ENCODE measurements around the gene HOXB1.

The HOXB1 gene

DNA sequence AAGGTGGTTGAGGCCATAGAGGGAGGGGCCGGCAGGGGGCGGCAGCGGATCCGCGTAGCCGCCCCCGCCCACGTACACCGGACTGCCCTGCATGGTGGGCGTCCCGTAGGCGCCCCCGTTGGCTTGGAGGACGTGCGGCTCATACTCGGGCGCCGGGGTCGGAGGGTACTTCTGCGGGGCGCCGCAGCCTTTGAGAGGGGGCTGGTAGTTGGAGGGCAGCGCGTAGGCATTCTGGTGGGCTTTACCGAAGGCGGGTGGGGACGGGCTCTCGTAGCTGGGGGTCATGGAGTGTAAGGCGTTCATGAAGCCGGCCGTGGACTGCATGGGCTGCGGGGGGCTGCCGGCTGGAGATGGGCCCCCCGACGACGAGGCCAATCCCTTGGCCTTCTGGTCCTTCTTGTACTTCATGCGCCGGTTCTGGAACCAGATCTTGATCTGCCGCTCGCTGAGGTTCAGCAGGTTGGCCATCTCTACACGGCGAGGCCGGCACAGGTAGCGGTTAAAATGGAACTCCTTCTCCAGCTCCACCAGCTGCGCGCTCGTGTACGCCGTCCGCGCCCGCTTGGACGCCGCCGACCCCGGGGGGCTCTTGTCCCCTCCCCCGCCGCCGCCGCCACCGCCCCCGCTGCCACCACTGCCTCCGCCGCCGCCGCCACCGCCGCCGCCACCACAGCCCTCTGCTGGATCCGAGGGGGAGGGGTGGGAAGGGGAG, 19.8 kb upstream of the HOXB1 start:
- H3K4me3 ChIP-seq (ENCODE audit: low read depth, low read length), result peak overlapping the region; percentile 16
- peak; percentile 43 for DNase-seq (ENCODE audit: low read depth, low spot score)
- in situ Hi-C loops (cut with HindIII; ENCODE audit: low sequenced_read_pairs), result no loop called here
- TF ChIP-seq, protein P1, sequence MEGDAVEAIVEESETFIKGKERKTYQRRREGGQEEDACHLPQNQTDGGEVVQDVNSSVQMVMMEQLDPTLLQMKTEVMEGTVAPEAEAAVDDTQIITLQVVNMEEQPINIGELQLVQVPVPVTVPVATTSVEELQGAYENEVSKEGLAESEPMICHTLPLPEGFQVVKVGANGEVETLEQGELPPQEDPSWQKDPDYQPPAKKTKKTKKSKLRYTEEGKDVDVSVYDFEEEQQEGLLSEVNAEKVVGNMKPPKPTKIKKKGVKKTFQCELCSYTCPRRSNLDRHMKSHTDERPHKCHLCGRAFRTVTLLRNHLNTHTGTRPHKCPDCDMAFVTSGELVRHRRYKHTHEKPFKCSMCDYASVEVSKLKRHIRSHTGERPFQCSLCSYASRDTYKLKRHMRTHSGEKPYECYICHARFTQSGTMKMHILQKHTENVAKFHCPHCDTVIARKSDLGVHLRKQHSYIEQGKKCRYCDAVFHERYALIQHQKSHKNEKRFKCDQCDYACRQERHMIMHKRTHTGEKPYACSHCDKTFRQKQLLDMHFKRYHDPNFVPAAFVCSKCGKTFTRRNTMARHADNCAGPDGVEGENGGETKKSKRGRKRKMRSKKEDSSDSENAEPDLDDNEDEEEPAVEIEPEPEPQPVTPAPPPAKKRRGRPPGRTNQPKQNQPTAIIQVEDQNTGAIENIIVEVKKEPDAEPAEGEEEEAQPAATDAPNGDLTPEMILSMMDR (IDR thresholded peaks at IDR 0.05; ENCODE audit: low read depth, low read length), result peak; percentile 52

- DNase-seq (ENCODE audit: low read depth, low spot score), result peak; percentile 59
- TF ChIP-seq, protein P1 (IDR thresholded peaks at IDR 0.05; ENCODE audit: low read depth, low read length), result no peak
- H3K4me3 ChIP-seq (ENCODE audit: low read depth, low read length), result peak overlapping the region; percentile 16
- in situ Hi-C loops (cut with HindIII; ENCODE audit: low sequenced_read_pairs), result no loop called here
Observed at GRCh38 chr17:48549914-48550501, 19.2 kb upstream of the HOXB1 start.

DNA sequence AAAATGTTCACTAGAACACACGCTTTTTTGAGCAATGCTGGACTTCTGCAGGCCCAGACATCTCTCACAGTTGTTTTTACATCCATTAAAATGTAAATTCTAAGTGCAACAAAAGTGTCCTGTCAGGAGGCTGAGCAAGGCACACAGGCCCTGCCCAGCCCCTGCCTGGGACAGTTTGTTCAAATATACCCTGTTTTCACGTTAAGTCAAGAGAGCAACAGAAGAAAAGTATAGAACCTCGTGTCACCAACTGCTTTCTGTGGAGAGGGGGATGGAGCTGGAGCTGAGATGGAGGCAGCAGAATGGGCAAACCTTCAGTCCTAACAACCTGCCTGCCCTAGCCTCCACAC, 18.4 kb upstream of the HOXB1 start:
- peak; percentile 43 for DNase-seq (ENCODE audit: low read depth, low spot score)
- TF ChIP-seq, protein P1 (IDR thresholded peaks at IDR 0.05; ENCODE audit: low read depth, low read length), result no peak
- no peak overlapping the region for H3K4me3 ChIP-seq (ENCODE audit: low read depth, low read length)
- in situ Hi-C loops (cut with HindIII; ENCODE audit: low sequenced_read_pairs), result no loop called here

- in situ Hi-C loops (cut with HindIII; ENCODE audit: low sequenced_read_pairs), result no loop called here
- DNase-seq (ENCODE audit: low read depth, low spot score), result no peak
- no peak overlapping the region for H3K4me3 ChIP-seq (ENCODE audit: low read depth, low read length)
- TF ChIP-seq, protein P1 (IDR thresholded peaks at IDR 0.05; ENCODE audit: low read depth, low read length), result no peak
Observed at GRCh38 chr17:48548523-48549280, 17.9 kb upstream of the HOXB1 start.

DNA sequence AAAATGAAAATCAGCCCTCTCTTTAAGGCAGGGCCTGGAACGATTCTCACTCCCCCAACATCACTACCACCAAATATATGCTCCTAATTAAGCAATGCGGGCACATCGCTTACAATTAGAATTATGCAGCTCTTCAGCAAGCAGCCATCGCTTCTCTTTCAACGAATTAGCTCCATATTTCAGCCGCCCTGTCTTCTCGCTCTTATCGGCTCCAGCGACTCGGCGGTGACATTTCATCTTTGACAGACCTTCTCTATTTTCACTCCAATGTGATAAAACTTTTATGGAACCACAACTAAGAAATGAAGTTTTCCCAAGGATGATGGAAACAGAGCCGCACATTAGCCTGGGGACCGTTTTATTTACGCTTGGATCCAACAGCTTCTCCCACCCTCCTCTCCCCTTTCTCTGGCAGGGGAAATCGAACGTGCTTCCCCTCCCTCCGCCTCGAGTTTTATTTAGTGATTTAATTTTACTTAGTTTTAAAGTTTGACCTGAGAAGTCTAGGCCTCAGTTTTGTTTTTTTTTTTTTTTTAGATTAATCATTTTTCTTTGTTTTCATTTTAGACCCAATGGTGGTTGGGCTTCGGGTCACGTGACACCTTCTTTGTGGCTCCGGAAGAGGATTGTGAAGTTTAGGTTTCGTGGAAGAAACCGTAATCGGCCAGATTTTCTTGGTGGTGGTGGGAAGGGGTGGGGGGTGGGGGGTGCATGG, 17.2 kb upstream of the HOXB1 start:
- DNase-seq (ENCODE audit: low read depth, low spot score), result peak; percentile 84
- in situ Hi-C loops (cut with HindIII; ENCODE audit: low sequenced_read_pairs), result no loop called here
- TF ChIP-seq, protein P1 (IDR thresholded peaks at IDR 0.05; ENCODE audit: low read depth, low read length), result no peak
- H3K4me3 ChIP-seq (ENCODE audit: low read depth, low read length), result peak overlapping the region; percentile 8

All from astrocyte of the spinal cord (primary cell).